PC-9 (cell line): ENCODE results near the gene CELF2.

Experiments used
- EZH2 ChIP-seq: fragments of 200-600 bp; sonication (generic); IDR thresholded peaks from 2 replicates; pipeline ENCODE4 v1.8.0; 2017; ENCODE audit warnings: antibody characterized with exemption, low read depth
- TF ChIP-seq, protein P1 (sequence below): fragments of 200-600 bp; sonication (generic); conservative IDR thresholded peaks from 2 replicates; pipeline ENCODE4 v1.6.1; 2017; ENCODE audit warnings: mixed run types, antibody characterized with exemption, mild to moderate bottlenecking, moderate library complexity

DNA sequence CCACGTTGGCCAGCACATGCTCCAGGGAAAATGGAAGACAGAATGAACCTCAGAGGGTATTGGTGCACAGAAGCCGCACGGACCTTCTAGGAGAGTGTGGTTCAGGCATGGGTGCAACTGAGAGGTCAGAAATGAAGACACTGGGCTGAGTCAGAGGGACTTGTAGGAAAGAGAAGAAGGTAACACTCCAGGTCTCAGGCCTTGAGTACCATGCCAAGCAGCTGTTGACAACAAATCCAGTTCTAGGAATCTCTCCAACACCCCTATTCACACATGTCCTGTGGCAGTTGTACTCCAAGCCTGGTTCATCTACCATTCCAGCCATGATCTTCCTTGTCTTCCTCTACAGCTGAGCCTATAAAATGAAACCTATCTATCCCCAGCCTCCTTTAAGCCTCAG lies 342.2 kb downstream of the CELF2 start:
- TF ChIP-seq, protein P1, sequence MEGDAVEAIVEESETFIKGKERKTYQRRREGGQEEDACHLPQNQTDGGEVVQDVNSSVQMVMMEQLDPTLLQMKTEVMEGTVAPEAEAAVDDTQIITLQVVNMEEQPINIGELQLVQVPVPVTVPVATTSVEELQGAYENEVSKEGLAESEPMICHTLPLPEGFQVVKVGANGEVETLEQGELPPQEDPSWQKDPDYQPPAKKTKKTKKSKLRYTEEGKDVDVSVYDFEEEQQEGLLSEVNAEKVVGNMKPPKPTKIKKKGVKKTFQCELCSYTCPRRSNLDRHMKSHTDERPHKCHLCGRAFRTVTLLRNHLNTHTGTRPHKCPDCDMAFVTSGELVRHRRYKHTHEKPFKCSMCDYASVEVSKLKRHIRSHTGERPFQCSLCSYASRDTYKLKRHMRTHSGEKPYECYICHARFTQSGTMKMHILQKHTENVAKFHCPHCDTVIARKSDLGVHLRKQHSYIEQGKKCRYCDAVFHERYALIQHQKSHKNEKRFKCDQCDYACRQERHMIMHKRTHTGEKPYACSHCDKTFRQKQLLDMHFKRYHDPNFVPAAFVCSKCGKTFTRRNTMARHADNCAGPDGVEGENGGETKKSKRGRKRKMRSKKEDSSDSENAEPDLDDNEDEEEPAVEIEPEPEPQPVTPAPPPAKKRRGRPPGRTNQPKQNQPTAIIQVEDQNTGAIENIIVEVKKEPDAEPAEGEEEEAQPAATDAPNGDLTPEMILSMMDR = no peak
- no peak for TF ChIP-seq EZH2
